GM04503 (cell line): ENCODE measurements around the gene CANT1.
"Not testable (repeated sequence)": the region's sequence is repeated elsewhere in the genome, so short reads cannot be mapped to it uniquely, and the experiment has no call there.

Experiments
- DNase-seq: peaks from one replicate; pipeline ENCODE4 v3.0.0-alpha.2; 2012; ENCODE audit warnings: low read depth

The CANT1 gene

GRCh38 chr17:79043191-79043930, 33.8 kb upstream of the CANT1 start:
- no peak for DNase-seq

- no peak for DNase-seq
Observed at GRCh38 chr17:79042421-79043190, 33.0 kb upstream of the CANT1 start.

- no peak for DNase-seq
Observed at GRCh38 chr17:79041723-79042420, 32.3 kb upstream of the CANT1 start.

GRCh38 chr17:79041041-79041570, 31.5 kb upstream of the CANT1 start:
- DNase-seq = no peak

GRCh38 chr17:79039886-79040285, 30.3 kb upstream of the CANT1 start:
- no peak for DNase-seq

DNA sequence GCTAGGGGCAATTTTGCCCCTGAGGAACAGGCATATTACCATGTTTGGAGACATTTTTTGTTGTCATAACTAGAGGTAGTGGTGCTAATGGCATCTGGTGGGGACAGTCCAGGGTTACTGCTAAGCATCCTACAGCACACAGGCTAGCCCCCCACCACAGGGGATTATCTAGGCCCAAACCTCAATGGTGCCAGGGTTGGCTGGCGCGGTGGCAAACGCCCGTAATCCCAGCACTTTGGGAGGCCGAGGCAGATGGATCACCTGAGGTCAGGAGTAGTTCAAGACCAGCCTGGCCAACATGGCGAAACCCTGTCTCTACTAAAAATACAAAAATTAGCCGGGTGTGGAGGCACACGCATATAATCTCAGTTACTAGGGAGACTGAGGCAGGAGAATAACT, 29.6 kb upstream of the CANT1 start:
- no peak for DNase-seq

GRCh38 chr17:79038545-79039135, 29.1 kb upstream of the CANT1 start:
- peak; percentile 98 for DNase-seq

DNA sequence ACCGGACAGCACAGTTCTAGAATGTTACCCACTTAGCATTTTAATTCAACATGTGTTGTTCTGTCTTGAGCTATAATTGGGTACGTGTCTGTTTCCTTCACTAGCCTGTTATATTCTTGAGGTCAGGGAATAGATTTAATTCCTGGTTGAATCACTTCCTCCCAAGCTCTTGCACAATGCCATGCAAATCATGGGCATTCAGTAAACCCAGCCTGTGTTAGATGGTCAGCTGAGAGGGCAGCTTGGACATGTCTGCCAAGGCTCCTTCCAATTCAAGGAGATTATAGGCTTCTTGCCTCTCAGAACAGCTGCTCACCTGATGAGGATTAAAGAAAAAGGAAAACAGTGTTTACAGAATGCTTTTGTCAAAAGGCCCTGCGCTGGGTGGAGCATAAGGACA, 27.0 kb upstream of the CANT1 start:
- peak; percentile 92 for DNase-seq

DNA sequence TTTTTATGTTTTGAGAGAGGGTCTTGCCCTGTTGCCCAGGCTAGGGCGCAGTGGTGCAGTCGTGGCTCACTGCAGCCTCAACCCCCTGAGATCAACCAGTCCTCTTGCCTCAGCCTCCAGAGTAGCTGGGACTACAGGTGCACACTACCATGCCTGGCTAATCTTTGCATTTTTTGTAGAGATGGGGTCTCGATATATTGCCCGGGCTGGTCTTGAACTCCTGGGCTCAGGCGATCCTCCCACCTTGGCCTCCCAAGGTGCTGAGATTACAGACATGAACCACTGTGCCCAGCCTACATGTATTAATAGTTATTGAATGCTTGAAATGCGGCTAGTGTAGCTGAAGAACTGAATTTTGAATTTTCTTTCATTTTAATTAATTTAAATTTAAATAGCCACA, 26.6 kb upstream of the CANT1 start:
- no peak for DNase-seq

DNA sequence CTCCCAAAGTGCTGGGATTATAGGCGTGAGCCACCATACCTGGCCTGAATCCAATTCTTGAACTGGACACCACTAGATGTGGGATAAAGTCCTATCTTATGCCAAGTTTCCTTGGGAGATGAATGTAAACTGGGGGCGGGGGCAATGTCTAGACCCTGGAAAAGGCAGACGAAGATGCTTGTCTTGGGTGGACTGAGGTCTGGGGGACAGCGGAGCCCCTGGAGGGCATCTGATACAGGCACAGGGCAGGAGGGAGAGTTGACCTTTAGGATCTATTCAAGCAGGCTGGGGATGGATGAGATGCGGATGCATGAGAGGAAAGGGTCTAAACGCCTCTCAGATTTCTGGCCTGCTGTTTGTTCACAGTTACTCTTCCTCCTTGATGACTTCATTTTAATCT, 26.1 kb upstream of the CANT1 start:
- no peak for DNase-seq

DNA sequence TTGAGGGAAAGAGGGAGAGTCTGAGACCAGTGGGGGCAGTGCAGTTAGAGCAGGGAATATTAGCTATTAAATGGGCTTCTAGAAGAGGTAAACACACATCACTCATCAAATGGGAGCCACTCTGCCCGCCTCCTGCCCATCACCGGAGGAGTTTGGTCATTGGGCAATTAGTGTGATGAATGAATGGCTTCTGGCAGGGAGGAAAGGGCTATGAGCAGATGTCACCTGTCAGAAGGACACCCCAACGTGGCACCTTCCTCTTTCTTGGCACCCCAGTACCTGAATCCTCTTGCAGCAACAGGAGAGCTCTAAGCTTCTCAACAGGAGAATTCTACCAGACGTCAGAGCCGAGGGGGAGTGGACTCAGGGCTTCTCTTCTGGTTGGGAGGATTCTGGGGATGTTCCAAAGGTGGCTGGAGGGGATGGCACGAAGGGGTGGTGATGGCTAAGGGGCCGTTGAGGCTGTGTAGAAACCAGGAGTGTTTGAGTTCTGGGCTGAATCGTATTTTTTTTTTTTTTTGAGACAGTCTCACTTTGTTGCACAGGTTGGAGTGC, 25.4 kb upstream of the CANT1 start:
- DNase-seq = no peak

- no peak for DNase-seq
Observed at GRCh38 chr17:79033741-79034501, 24.4 kb upstream of the CANT1 start.

DNA sequence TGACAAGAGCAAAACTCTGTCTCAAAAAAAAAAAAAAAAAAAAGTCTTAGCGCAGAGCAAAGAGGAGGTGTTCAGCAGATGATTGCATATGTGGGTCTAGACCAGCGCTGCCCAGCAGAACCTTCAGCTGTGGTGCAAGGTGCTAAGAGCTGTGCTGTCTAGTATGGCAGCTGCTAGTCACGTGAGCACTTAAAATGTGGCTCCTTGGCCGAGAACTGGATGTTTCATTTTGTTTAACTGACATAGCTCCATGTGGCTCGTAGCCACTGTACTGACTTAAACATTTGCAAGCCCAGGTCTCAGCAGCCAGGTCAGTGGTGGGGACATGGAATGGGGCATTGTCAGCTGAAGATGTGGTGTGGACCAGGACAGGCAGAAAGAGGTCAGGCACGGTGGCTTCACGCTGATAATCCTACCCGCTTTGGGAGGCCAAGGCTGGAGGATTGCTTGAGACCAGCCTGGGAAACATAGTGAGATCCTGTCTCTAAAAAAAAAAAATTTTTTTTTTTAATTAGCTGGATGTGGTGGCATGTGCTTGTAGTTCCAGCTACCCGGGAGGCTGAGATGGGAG, 23.6 kb upstream of the CANT1 start:
- DNase-seq = no peak

DNA sequence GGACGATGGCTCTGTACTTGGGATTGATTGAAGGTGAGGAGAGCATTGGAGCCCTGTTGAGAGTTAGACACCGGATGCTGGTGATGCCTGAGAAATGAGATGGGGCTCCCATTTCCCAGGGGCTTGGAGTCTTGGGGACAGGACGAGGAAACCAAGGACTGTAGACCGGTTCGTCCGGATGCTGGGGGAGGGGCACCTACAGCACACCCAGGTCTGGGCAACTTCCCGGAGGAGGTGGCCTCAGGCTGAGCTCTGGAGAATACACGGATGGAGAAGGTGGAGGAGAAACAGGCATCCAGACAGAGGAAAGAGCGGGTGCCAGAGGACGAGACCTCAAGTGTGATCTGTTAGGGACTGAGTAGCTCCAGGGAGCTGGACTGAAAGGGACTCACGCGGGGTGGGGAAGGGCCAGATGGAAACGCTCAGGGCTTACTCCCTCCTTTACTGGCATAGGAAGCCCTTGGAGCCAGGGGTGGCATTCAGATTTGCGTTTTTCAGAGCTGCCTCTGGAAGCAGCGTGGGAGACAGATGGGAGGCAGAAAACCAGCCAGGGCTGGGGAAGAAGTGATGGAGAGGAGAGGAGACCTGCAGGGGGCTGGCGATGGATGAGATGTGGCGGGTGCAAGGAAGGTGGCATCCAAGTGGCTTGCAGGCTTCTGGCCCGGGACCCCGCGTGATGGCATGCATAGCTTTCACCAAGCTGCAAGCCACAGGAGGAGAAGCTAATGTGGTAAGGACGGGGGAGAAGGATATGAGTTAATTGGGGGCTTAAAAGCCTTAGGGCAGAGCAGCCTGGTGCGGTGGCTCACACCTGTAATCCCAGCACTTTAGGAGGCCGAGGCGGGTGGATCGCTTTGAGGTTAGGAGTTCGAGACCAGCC, 22.7 kb upstream of the CANT1 start:
- no peak for DNase-seq

DNA sequence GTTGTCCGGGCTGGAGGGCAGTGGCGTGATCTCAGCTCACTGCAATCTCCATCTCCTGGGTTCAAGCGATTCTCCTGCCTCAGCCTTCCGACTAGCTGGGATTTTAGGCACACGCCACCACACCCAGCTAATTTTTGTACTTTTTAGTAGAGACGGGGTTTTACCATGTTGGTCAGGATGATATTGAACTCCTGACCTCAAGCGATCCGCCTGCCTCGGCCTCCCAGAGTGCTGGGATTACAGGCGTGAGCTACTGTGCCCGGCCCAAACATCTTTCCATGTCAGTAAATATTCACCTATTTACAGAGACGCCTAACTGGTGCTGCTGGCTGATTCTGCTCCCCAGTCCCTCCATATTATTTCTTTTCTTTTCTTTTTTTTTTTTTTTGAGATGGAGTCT, 21.1 kb upstream of the CANT1 start:
- not testable (repeated sequence) for DNase-seq

- no peak for DNase-seq
Observed at GRCh38 chr17:79029327-79030009, 19.9 kb upstream of the CANT1 start.

GRCh38 chr17:79028496-79029326, 19.1 kb upstream of the CANT1 start:
- no peak for DNase-seq

DNA sequence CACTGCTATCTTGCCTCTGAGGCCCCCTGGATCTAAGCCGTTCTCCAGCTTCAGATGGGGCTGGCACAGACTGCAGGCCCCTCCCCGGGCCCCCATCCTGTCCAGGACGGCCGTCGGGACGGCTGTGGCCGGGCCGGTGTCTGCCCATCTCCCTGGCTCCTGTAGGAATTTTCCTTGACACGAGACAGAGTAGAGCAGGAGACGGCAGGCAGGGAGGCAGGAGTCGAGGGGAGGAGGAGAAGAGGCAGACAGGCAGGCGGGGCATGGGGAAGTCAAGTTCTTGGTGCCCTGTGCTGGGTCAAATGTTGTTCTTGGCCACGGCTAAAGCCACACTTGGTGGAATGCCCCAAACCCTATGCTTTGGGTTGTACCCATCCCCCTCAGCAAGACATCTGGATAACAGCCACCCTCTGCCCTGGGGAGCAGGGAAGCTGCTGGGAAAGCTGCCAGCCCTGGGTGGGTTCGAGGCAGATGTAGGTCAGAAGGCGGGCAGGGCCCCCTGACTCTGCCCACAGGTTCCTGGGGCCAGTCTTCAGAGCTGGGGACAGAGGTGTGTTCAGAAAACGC, 18.4 kb upstream of the CANT1 start:
- no peak for DNase-seq
